Measurements from ENCODE around the gene TAS1R2. TPM values are rescaled to one million over a fixed set of nuclear protein-coding genes. Genes with fewer than 3 reads are reported as not detected.

TAS1R2 gene
- total and polyA plus RNA-seq, 2 of the 8 experiments (the other 6 are each of a cell fraction or from before 2014, with no cell fraction given): not detected

DNA sequence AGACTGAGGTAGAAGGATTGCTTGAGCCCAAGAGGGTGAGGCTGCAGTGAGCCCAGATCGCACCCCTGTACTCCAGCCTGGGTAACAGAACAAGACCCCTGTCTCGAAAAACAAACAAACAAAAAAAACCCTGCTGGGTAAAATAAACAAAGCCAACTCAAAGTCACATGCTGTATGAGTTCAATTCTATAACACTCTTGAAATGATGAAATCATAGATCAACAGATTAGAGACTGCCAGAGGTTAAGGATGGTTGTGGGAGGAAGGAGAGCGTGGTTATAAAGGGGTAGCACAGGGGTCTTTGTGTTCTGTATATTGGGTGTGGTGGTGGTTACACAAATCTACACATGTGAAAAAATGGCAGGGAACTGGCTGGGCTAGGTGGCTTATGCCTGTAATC lies 62.5 kb downstream of the TAS1R2 start (continued):
- no peak for TF ChIP-seq GABPA (IDR thresholded peaks at IDR 0.05; ENCODE audit: borderline replicate concordance, insufficient read depth, low read length)
- TF ChIP-seq, protein P1, sequence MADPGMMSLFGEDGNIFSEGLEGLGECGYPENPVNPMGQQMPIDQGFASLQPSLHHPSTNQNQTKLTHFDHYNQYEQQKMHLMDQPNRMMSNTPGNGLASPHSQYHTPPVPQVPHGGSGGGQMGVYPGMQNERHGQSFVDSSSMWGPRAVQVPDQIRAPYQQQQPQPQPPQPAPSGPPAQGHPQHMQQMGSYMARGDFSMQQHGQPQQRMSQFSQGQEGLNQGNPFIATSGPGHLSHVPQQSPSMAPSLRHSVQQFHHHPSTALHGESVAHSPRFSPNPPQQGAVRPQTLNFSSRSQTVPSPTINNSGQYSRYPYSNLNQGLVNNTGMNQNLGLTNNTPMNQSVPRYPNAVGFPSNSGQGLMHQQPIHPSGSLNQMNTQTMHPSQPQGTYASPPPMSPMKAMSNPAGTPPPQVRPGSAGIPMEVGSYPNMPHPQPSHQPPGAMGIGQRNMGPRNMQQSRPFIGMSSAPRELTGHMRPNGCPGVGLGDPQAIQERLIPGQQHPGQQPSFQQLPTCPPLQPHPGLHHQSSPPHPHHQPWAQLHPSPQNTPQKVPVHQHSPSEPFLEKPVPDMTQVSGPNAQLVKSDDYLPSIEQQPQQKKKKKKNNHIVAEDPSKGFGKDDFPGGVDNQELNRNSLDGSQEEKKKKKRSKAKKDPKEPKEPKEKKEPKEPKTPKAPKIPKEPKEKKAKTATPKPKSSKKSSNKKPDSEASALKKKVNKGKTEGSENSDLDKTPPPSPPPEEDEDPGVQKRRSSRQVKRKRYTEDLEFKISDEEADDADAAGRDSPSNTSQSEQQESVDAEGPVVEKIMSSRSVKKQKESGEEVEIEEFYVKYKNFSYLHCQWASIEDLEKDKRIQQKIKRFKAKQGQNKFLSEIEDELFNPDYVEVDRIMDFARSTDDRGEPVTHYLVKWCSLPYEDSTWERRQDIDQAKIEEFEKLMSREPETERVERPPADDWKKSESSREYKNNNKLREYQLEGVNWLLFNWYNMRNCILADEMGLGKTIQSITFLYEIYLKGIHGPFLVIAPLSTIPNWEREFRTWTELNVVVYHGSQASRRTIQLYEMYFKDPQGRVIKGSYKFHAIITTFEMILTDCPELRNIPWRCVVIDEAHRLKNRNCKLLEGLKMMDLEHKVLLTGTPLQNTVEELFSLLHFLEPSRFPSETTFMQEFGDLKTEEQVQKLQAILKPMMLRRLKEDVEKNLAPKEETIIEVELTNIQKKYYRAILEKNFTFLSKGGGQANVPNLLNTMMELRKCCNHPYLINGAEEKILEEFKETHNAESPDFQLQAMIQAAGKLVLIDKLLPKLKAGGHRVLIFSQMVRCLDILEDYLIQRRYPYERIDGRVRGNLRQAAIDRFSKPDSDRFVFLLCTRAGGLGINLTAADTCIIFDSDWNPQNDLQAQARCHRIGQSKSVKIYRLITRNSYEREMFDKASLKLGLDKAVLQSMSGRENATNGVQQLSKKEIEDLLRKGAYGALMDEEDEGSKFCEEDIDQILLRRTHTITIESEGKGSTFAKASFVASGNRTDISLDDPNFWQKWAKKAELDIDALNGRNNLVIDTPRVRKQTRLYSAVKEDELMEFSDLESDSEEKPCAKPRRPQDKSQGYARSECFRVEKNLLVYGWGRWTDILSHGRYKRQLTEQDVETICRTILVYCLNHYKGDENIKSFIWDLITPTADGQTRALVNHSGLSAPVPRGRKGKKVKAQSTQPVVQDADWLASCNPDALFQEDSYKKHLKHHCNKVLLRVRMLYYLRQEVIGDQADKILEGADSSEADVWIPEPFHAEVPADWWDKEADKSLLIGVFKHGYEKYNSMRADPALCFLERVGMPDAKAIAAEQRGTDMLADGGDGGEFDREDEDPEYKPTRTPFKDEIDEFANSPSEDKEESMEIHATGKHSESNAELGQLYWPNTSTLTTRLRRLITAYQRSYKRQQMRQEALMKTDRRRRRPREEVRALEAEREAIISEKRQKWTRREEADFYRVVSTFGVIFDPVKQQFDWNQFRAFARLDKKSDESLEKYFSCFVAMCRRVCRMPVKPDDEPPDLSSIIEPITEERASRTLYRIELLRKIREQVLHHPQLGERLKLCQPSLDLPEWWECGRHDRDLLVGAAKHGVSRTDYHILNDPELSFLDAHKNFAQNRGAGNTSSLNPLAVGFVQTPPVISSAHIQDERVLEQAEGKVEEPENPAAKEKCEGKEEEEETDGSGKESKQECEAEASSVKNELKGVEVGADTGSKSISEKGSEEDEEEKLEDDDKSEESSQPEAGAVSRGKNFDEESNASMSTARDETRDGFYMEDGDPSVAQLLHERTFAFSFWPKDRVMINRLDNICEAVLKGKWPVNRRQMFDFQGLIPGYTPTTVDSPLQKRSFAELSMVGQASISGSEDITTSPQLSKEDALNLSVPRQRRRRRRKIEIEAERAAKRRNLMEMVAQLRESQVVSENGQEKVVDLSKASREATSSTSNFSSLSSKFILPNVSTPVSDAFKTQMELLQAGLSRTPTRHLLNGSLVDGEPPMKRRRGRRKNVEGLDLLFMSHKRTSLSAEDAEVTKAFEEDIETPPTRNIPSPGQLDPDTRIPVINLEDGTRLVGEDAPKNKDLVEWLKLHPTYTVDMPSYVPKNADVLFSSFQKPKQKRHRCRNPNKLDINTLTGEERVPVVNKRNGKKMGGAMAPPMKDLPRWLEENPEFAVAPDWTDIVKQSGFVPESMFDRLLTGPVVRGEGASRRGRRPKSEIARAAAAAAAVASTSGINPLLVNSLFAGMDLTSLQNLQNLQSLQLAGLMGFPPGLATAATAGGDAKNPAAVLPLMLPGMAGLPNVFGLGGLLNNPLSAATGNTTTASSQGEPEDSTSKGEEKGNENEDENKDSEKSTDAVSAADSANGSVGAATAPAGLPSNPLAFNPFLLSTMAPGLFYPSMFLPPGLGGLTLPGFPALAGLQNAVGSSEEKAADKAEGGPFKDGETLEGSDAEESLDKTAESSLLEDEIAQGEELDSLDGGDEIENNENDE (IDR thresholded peaks at IDR 0.05; ENCODE audit: insufficient replicate concordance, low read length): no peak
- no peak for TF ChIP-seq HDAC2 (IDR thresholded peaks at IDR 0.05; ENCODE audit: borderline replicate concordance in 1 of 2, low read depth in 2 of 2, low read length in 2 of 2)
- TF ChIP-seq SAP30 (IDR thresholded peaks at IDR 0.05; ENCODE audit: insufficient read depth, insufficient replicate concordance, low read length): no peak
- no peak for TF ChIP-seq RAD21 (IDR thresholded peaks at IDR 0.05 in 1 of 2, conservative IDR thresholded peaks at IDR 0.05 in 1 of 2; ENCODE audit: low read depth in 2 of 2, low read length in 2 of 2)
